Tibial nerve (tissue), 4 donors: ENCODE results near the gene WDR74. TPM values are rescaled to one million over a fixed set of nuclear protein-coding genes. Genes with fewer than 3 reads are reported as not detected.
A peak's percentile ranks its signal among the peaks of the same experiment; 100 is the strongest.

Experiments used
- DNase-seq, 2 donors: peaks; one replicate each; pipeline ENCODE4 v3.0.0-alpha.2; 2019; ENCODE audit warnings: low spot score in 2 of 2
- H3K27ac ChIP-seq, 4 donors: fragments of 200-600 bp; sonication (generic) in 3 of 4; one replicate each; pipeline ENCODE4 v1.5.1; 2017 to 2019; ENCODE audit warnings: mild to moderate bottlenecking in 1 of 4
- H3K27me3 ChIP-seq, 2 donors: fragments of 200-600 bp; sonication (generic) in 1 of 2; one replicate each; pipeline versions ENCODE4 v1.5.1 to v1.6.0; 2017 to 2019
- H3K36me3 ChIP-seq, 3 donors: fragments of 200-600 bp; sonication (generic); one replicate each; pipeline ENCODE4 v1.5.1; 2018 to 2019
- H3K4me1 ChIP-seq, 4 donors: fragments of 200-600 bp; sonication (generic) in 3 of 4; one replicate each; pipeline ENCODE4 v1.5.1; 2017 to 2019
- H3K4me3 ChIP-seq, 4 donors: fragments of 200-600 bp; sonication (generic) in 3 of 4; one replicate each; pipeline ENCODE4 v1.5.1; 2017 to 2019; ENCODE audit warnings: mild to moderate bottlenecking in 1 of 4, moderate library complexity in 1 of 4
- H3K9me3 ChIP-seq, 4 donors: fragments of 200-600 bp; sonication (generic) in 3 of 4; one replicate each; pipeline ENCODE4 v1.5.1; 2017 to 2019
- EP300 ChIP-seq, 2 donors: sonication (generic); formaldehyde crosslinking; IDR thresholded peaks; one replicate each; pipeline ENCODE4 v1.6.1; 2017; ENCODE audit warnings: antibody characterized with exemption in 2 of 2, mild to moderate bottlenecking in 1 of 2
- POLR2A ChIP-seq, 2 donors: fragments of 450-650 bp; IDR thresholded peaks; one replicate each; pipeline ENCODE4 v1.6.1; 2017; ENCODE audit warnings: antibody characterized with exemption in 2 of 2, mild to moderate bottlenecking in 2 of 2, moderate library complexity in 2 of 2
- WGBS, 2 donors: methylation state at CpG; one replicate each; pipeline ENCODE4 v1.1.5; 2018; 5-methylcytosine and 5-hydroxymethylcytosine counted together
- total RNA-seq, 4 donors: library from RNA; depleted of rRNA; stranded (reverse); fragments of >200 nt; gene quantifications; one replicate each; pipeline ENCODE4 v1.1.0, GENCODE V29; 2016
- TF ChIP-seq, protein P1 (sequence below), 5 experiments: fragments of 200-600 bp in 3 of 5; fragments of 450-650 bp in 2 of 5; sonication (generic) in 3 of 5; IDR thresholded peaks; one replicate each; pipeline ENCODE4 v1.5.1; 2016 to 2019; ENCODE audit warnings: antibody characterized with exemption in 5 of 5, mild to moderate bottlenecking in 3 of 5, moderate library complexity in 2 of 5

Gene WDR74
- total RNA-seq: 10 to 100 TPM; 31.7 to 75.0 (median 48.0) TPM

DNA sequence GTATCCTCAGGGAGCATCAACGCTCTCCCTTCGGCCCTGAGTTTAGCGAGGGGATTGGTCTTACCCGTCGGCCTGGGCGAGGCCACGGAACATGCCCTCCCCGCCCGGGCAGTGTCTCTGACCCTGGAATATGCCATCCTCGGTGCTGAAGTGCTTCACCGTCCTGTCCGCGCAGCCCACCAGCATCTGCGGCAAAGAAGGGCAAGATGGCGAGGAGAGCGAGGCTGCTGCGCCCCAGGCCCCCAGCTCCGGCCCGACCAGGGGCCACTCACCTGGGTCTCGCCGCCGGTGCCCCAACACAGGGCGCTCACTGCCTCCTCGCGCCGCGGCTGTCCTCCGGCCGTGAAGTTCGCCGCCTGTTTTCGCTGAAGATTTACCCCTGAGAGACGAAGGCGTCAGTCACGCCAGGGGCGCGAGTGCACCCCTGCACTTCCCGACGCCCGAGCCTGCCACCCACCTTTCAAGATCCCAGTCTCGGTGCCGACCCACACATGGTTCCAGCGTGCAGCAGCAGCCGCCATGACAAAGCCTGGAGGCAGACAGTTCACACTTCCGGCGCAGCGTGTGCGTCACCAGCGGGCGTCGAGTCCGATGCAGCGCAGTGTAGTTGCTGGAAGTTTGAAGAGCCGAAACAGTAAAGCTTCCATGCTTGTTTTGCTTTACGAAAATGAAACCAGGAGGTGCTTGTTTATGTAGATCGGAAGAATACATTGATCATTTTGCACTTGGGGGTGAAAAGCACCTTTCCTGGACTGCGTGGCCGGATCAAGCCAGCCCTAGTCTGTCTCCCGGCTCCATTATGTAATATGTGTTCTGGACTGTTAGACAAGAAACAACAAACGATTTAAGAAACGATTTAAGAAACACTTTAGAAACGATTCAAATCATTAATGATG lies at the start of gene WDR74:
WDR74 (minus strand) TSS at position 541 of the 896 bp plus-strand sequence; CDS start at position 521, 20 bp downstream.
- TF ChIP-seq EP300 (IDR thresholded peaks at IDR 0.05) (peak; percentile 55 to 100), POLR2A (IDR thresholded peaks at IDR 0.05) (peak; percentile 92 to 93)
- TF ChIP-seq, protein P1, sequence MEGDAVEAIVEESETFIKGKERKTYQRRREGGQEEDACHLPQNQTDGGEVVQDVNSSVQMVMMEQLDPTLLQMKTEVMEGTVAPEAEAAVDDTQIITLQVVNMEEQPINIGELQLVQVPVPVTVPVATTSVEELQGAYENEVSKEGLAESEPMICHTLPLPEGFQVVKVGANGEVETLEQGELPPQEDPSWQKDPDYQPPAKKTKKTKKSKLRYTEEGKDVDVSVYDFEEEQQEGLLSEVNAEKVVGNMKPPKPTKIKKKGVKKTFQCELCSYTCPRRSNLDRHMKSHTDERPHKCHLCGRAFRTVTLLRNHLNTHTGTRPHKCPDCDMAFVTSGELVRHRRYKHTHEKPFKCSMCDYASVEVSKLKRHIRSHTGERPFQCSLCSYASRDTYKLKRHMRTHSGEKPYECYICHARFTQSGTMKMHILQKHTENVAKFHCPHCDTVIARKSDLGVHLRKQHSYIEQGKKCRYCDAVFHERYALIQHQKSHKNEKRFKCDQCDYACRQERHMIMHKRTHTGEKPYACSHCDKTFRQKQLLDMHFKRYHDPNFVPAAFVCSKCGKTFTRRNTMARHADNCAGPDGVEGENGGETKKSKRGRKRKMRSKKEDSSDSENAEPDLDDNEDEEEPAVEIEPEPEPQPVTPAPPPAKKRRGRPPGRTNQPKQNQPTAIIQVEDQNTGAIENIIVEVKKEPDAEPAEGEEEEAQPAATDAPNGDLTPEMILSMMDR (IDR thresholded peaks at IDR 0.05): peak in 1 of 5 experiments; percentile 32
- no peaks in the 10 kb centered on the region for H3K27me3 ChIP-seq
- H3K36me3 ChIP-seq: peaks cover 0 to 32% (median 5%) of the 10 kb centered on the region in 3 donors
- H3K4me1 ChIP-seq: peaks cover 0 to 47% (median 7%) of the 10 kb centered on the region in 4 donors
- peak within 1 kb of the TSS; percentile 69 to 97 (median 86) for H3K4me3 ChIP-seq
- WGBS, 2 donors: 0% methylated on average over 48 to 62 of the region's 62 CpGs
- peak; percentile 82 to 87 for DNase-seq
- peak within 1 kb of the TSS; percentile 98 to 100 (median 99) for H3K27ac ChIP-seq
- H3K9me3 ChIP-seq: no peaks in the 10 kb centered on the region

DNA sequence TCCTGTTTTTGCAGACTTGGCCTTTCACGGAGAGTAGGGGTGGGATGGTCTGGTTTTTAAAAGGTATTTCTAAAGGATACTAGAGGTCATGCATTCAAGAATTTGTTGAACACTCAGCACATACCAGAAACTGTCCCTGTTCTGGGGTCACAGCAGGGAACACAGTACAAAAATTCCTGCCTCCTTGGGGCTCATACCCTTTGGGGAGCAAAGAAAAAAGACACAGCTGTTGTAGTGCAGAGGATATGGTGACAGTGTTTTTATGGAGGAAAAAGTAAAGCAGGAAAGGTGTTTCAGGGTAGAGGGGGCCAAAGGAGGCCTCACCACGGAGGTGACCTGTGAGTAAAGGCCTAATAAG lies 49.7 kb upstream of the WDR74 start:
- Histone ChIP-seq H3K36me3 (peaks cover 16 to 64% (median 38%) of the 10 kb centered on the region in 3 donors), H3K27me3 (no peaks in the 10 kb centered on the region), H3K9me3 (no peaks in the 10 kb centered on the region), H3K27ac (peak overlapping the region in 3 of 4 donors; percentile 8 to 28 (median 27)), H3K4me1 (peaks cover 0 to 58% (median 14%) of the 10 kb centered on the region in 4 donors), H3K4me3 (no peak overlapping the region)
- TF ChIP-seq POLR2A (IDR thresholded peaks at IDR 0.05) (no peak), EP300 (IDR thresholded peaks at IDR 0.05) (no peak)
- TF ChIP-seq, protein P1 (IDR thresholded peaks at IDR 0.05): no peak
- no peak for DNase-seq
- WGBS, 2 donors: 58 to 59% methylated on average over 2 of the region's 2 CpGs

DNA sequence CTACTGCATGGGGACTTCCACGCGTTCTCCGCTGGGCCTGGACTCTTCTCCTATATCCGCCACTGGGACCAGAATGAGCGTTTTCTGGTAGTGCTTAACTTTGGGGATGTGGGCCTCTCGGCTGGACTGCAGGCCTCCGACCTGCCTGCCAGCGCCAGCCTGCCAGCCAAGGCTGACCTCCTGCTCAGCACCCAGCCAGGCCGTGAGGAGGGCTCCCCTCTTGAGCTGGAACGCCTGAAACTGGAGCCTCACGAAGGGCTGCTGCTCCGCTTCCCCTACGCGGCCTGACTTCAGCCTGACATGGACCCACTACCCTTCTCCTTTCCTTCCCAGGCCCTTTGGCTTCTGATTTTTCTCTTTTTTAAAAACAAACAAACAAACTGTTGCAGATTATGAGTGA lies 49.0 kb upstream of the WDR74 start:
- WGBS, 2 donors: 88 to 89% methylated on average over 14 of the region's 14 CpGs
- Histone ChIP-seq H3K27ac (no peak overlapping the region), H3K4me1 (peaks cover 0 to 65% (median 20%) of the 10 kb centered on the region in 4 donors), H3K27me3 (no peaks in the 10 kb centered on the region), H3K4me3 (no peak overlapping the region), H3K9me3 (no peaks in the 10 kb centered on the region), H3K36me3 (peaks cover 16 to 71% (median 38%) of the 10 kb centered on the region in 3 donors)
- no peak for DNase-seq
- TF ChIP-seq POLR2A (IDR thresholded peaks at IDR 0.05): no peak

DNA sequence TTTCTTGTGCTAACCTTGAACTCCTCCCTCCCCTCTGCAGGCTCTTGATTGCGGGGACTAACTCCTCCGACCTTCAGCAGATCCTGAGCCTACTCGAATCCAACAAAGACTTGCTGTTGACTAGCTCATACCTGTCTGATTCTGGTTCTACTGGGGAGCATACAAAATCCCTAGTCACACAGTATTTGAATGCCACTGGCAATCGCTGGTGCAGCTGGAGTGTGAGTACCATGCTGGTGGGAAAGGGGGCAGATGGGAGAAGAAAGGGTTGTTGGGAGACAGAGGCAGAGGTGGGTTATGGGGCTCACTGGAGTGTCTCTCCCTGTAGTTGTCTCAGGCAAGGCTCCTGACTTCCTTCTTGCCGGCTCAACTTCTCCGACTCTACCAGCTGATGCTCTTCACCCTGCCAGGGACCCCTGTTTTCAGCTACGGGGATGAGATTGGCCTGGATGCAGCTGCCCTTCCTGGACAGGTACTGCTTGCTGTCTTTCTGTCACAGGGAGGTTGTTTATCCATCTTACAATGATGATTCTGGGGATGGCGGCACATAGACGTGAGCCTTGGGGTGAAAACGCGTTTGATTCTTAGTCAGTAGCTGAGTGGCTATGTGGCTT lies 45.9 kb upstream of the WDR74 start:
- whole genome bisulfite sequencing, 2 donors: 89 to 91% methylated on average over 11 of the region's 11 CpGs
- peaks cover 16 to 77% (median 43%) of the 10 kb centered on the region in 3 donors for H3K36me3 ChIP-seq
- H3K27me3 ChIP-seq: no peaks in the 10 kb centered on the region
- H3K27ac ChIP-seq: peak overlapping the region in 1 of 4 donors; percentile 39
- no peaks in the 10 kb centered on the region for H3K9me3 ChIP-seq
- H3K4me1 ChIP-seq: peaks cover 0 to 80% (median 31%) of the 10 kb centered on the region in 4 donors
- no peak overlapping the region for H3K4me3 ChIP-seq
- TF ChIP-seq, protein P1 (IDR thresholded peaks at IDR 0.05): no peak
- TF ChIP-seq EP300 (IDR thresholded peaks at IDR 0.05) (no peak), POLR2A (IDR thresholded peaks at IDR 0.05) (no peak)
- DNase-seq: no peak

DNA sequence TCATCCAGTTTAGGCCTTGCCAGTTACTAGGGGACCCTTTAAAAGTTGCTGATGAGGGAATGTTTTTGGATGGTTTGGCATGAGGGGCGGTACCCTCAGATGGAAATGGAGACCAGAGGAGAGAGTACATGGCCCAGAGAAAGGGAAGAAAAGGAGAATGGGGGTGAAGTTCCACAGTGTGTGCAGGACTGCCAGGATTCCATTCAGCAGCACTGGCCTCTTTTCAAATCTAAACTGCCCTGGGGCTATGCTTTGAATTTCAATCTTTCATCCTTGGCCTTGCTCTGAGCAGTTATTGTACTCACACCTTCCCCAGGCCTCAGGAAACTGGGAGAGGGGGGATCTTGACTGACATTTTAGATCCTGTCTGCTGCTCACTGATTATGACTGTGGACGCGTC lies 44.3 kb upstream of the WDR74 start:
- Histone ChIP-seq H3K4me1 (peaks cover 0 to 80% (median 37%) of the 10 kb centered on the region in 4 donors), H3K9me3 (no peaks in the 10 kb centered on the region), H3K4me3 (peak overlapping the region in 2 of 4 donors; percentile 16 to 95), H3K36me3 (peaks cover 14 to 63% (median 40%) of the 10 kb centered on the region in 3 donors), H3K27me3 (no peaks in the 10 kb centered on the region), H3K27ac (peak overlapping the region in 3 of 4 donors; percentile 94 to 100 (median 100))
- DNase-seq: no peak
- WGBS, 2 donors: 61 to 66% methylated on average over 3 of the region's 3 CpGs
- no peak for TF ChIP-seq POLR2A (IDR thresholded peaks at IDR 0.05)
- no peak for TF ChIP-seq EP300 (IDR thresholded peaks at IDR 0.05)
- TF ChIP-seq, protein P1 (IDR thresholded peaks at IDR 0.05): no peak
